ENCODE measurements around the gene GJB6. TPM values are rescaled to one million over a fixed set of nuclear protein-coding genes. Genes with fewer than 3 reads are reported as not detected.

GJB6 gene
- total RNA-seq, 1 experiment from 2014 or later, result not detected

GRCh38 chr13:20188667-20189553 is 43.2 kb downstream of the GJB6 start:
- TF ChIP-seq MAX (CRISPR knock-in tag; IDR thresholded peaks at IDR 0.05) (0 out of 2 replicates have a peak, but pooled peaks have one; percentile 40), CTCF (IDR thresholded peaks at IDR 0.05) (peak; percentile 11; the same call in 1 of the 2 replicates), E2F1 (CRISPR knock-in tag; IDR thresholded peaks at IDR 0.05) (no peak), USF1 (CRISPR knock-in tag; IDR thresholded peaks at IDR 0.05) (peak; percentile 38; the same call in 1 of the 2 replicates)
- Mint-ChIP-seq H3K4me1 (peaks cover 9% of the 10 kb centered on the region), H3K9me3 (no peaks in the 10 kb centered on the region), H3K36me3 (no peaks in the 10 kb centered on the region), H3K27me3 (ENCODE audit: low read depth) (peaks cover 59% of the 10 kb centered on the region), H3K27ac (no peak overlapping the region), H3K4me3 (no peak overlapping the region)
- ChIA-PET POLR2A (no interaction called here), CTCF (interaction anchor here (0.6 to 1.6 kb wide), 5 partner anchors 8 to 299 kb away, joined by 3 to 11 read pairs (median 3); no protein-coding TSS in a partner anchor)
- DNase-seq (ENCODE audit: low spot score) (peak; percentile 56), ATAC-seq (peak; percentile 44)

GRCh38 chr13:20186771-20187170 is 45.3 kb downstream of the GJB6 start:
- Mint-ChIP-seq H3K9me3 (no peaks in the 10 kb centered on the region), H3K4me3 (no peak overlapping the region), H3K36me3 (no peaks in the 10 kb centered on the region), H3K4me1 (peaks cover 4% of the 10 kb centered on the region), H3K27ac (no peak overlapping the region), H3K27me3 (ENCODE audit: low read depth) (peaks cover 41% of the 10 kb centered on the region)
- DNase-seq (ENCODE audit: low spot score) (no peak), ATAC-seq (no peak)
- POLR2A ChIA-PET, result no interaction called here
- CTCF ChIA-PET, result interaction anchor here (2.4 kb wide), 1 partner anchor 10 kb away, joined by 19 read pairs; no protein-coding TSS in a partner anchor
- TF ChIP-seq RORB (CRISPR knock-in tag; IDR thresholded peaks at IDR 0.05), result no peak

- DNase-seq (ENCODE audit: low spot score), result no peak
- Mint-ChIP-seq H3K4me3 (no peak overlapping the region), H3K27me3 (ENCODE audit: low read depth) (peaks cover 29% of the 10 kb centered on the region), H3K4me1 (no peaks in the 10 kb centered on the region), H3K36me3 (no peaks in the 10 kb centered on the region), H3K9me3 (no peaks in the 10 kb centered on the region), H3K27ac (no peak overlapping the region)
- POLR2A ChIA-PET, result interaction anchor here (1.4 kb wide), 1 partner anchor 58 kb away, joined by 4 read pairs; no protein-coding TSS in a partner anchor
- no peak for ATAC-seq
- CTCF ChIA-PET, result interaction anchor here (0.6 to 2.4 kb wide), 5 partner anchors 12 to 307 kb away, joined by 3 to 19 read pairs (median 3); no protein-coding TSS in a partner anchor
- TF ChIP-seq ZNF263 (CRISPR knock-in tag; IDR thresholded peaks at IDR 0.05; ENCODE audit: low read depth), result no peak
- no peak for TF ChIP-seq ZNF416 (CRISPR knock-in tag; IDR thresholded peaks at IDR 0.05)
- TF ChIP-seq ARID4B (CRISPR knock-in tag; IDR thresholded peaks at IDR 0.05; ENCODE audit: borderline replicate concordance), result no peak
- no peak for TF ChIP-seq ZNF232 (CRISPR knock-in tag; IDR thresholded peaks at IDR 0.05)
- TF ChIP-seq FOXK1 (CRISPR knock-in tag; IDR thresholded peaks at IDR 0.05), result no peak
- TF ChIP-seq CREM (CRISPR knock-in tag; IDR thresholded peaks at IDR 0.05), result no peak
- no peak for TF ChIP-seq EMX1 (CRISPR knock-in tag; IDR thresholded peaks at IDR 0.05)
- TF ChIP-seq ZNF138 (CRISPR knock-in tag; conservative IDR thresholded peaks at IDR 0.05), result no peak
- TF ChIP-seq CBFB (CRISPR knock-in tag; IDR thresholded peaks at IDR 0.05; ENCODE audit: low read depth), result no peak
- no peak for TF ChIP-seq ZBTB21 (CRISPR knock-in tag; IDR thresholded peaks at IDR 0.05; ENCODE audit: borderline replicate concordance)
- TF ChIP-seq NFE2L1 (CRISPR knock-in tag; IDR thresholded peaks at IDR 0.05), result no peak
- no peak for TF ChIP-seq NR2C2 (CRISPR knock-in tag; IDR thresholded peaks at IDR 0.05)
- no peak for TF ChIP-seq GRHL2 (CRISPR knock-in tag; IDR thresholded peaks at IDR 0.05; ENCODE audit: insufficient replicate concordance, severe bottlenecking)
- no peak for TF ChIP-seq IRF2 (CRISPR knock-in tag; IDR thresholded peaks at IDR 0.05; ENCODE audit: borderline replicate concordance, low read depth)
Measured at GRCh38 chr13:20185366-20186056, 46.6 kb downstream of the GJB6 start.

Measured in WTC11 (cell line).